WTC11 (cell line): ENCODE measurements around the gene ZNF568. TPM values are rescaled to one million over a fixed set of nuclear protein-coding genes. Genes with fewer than 3 reads are reported as not detected.
A peak's percentile ranks its signal among the peaks of the same experiment; 100 is the strongest.

Source experiments
- ATAC-seq: fragments of 200-7000 bp; cut with Tn5 transposase; 2 replicates; pipeline ENCODE4 v1.10.0; 2021; ENCODE audit warnings: mild to moderate bottlenecking, moderate library complexity
- CTCF ChIA-PET: fragments of 300-600 bp; sonication (Branson Sonifier 250); formaldehyde crosslinking; loops from one replicate; lab custom pipeline; 2021; ENCODE audit warnings: antibody characterized with exemption; lab: Charles Lee
- POLR2A ChIA-PET: fragments of 350-600 bp; sonication (Branson Sonifier 250); formaldehyde crosslinking; loops from one replicate; lab custom pipeline; 2021; ENCODE audit warnings: antibody characterized with exemption; lab: Charles Lee
- DNase-seq: peaks from one replicate; pipeline ENCODE4 v3.0.0; 2021; ENCODE audit warnings: low spot score
- H3K27ac Mint-ChIP-seq: 2 replicates; pipeline ENCODE4 v1.8.0; 2021; ENCODE audit warnings: mixed read lengths
- H3K27me3 Mint-ChIP-seq: 2 replicates; pipeline ENCODE4 v1.8.0; 2021; ENCODE audit warnings: low read depth, mild to moderate bottlenecking, moderate library complexity, mixed read lengths
- H3K36me3 Mint-ChIP-seq: 2 replicates; pipeline ENCODE4 v1.8.0; 2021; ENCODE audit warnings: mixed read lengths
- H3K4me1 Mint-ChIP-seq: 2 replicates; pipeline ENCODE4 v1.8.0; 2022; ENCODE audit warnings: mixed read lengths
- H3K4me3 Mint-ChIP-seq: 2 replicates; pipeline ENCODE4 v1.8.0; 2021; ENCODE audit warnings: mild to moderate bottlenecking, moderate library complexity, mixed read lengths
- H3K9me3 Mint-ChIP-seq: 2 replicates; pipeline ENCODE4 v1.8.0; 2021; ENCODE audit warnings: mixed read lengths
- ATF6 ChIP-seq: sonication (generic); formaldehyde crosslinking; IDR thresholded peaks from 2 replicates; pipeline ENCODE4 v1.8.1; 2023; ENCODE audit warnings: mild to moderate bottlenecking, missing genetic modification reagents
- CDX4 ChIP-seq: fragments of 250-450 bp; sonication (Bioruptor Pico); IDR thresholded peaks from 2 replicates; pipeline ENCODE4 v1.9.0; 2021; ENCODE audit warnings: moderate library complexity, mild to moderate bottlenecking, inconsistent platforms, borderline replicate concordance
- CREB1 ChIP-seq: sonication (generic); formaldehyde crosslinking; IDR thresholded peaks from 2 replicates; pipeline ENCODE4 v1.8.0; 2023; ENCODE audit warnings: mild to moderate bottlenecking, missing genetic modification reagents
- CREM ChIP-seq: sonication (generic); formaldehyde crosslinking; IDR thresholded peaks from 2 replicates; pipeline ENCODE4 v1.8.1; 2022; ENCODE audit warnings: mild to moderate bottlenecking, missing genetic modification reagents, moderate library complexity
- E2F1 ChIP-seq: sonication (generic); formaldehyde crosslinking; IDR thresholded peaks from 2 replicates; pipeline ENCODE4 v1.8.0; 2022; ENCODE audit warnings: mild to moderate bottlenecking, missing genetic modification reagents
- ETV6 ChIP-seq: sonication (generic); formaldehyde crosslinking; IDR thresholded peaks from 2 replicates; pipeline ENCODE4 v1.8.1; 2022; ENCODE audit warnings: mild to moderate bottlenecking, missing genetic modification reagents
- FOXP4 ChIP-seq: sonication (generic); formaldehyde crosslinking; IDR thresholded peaks from 2 replicates; pipeline ENCODE4 v1.8.0; 2022; ENCODE audit warnings: mild to moderate bottlenecking, missing genetic modification reagents
- JAZF1 ChIP-seq: fragments of 250-450 bp; sonication (Bioruptor Pico); IDR thresholded peaks from 2 replicates; pipeline ENCODE4 v1.9.0; 2021; ENCODE audit warnings: moderate library complexity, mild to moderate bottlenecking, inconsistent platforms
- NR1H2 ChIP-seq: sonication (generic); formaldehyde crosslinking; IDR thresholded peaks from 2 replicates; pipeline ENCODE4 v1.9.0; 2021; ENCODE audit warnings: mild to moderate bottlenecking, moderate library complexity, missing genetic modification reagents
- PREB ChIP-seq: sonication (generic); formaldehyde crosslinking; IDR thresholded peaks from 2 replicates; pipeline ENCODE4 v1.8.1; 2022; ENCODE audit warnings: mild to moderate bottlenecking, missing genetic modification reagents, moderate library complexity, borderline replicate concordance
- RELA ChIP-seq: sonication (generic); formaldehyde crosslinking; IDR thresholded peaks from 2 replicates; pipeline ENCODE4 v1.8.1; 2022; ENCODE audit warnings: missing genetic modification reagents, mild to moderate bottlenecking, borderline replicate concordance
- SOX15 ChIP-seq: fragments of 250-450 bp; sonication (Bioruptor Pico); IDR thresholded peaks from 2 replicates; pipeline ENCODE4 v1.9.0; 2021; ENCODE audit warnings: mild to moderate bottlenecking
- ZNF121 ChIP-seq: sonication (generic); formaldehyde crosslinking; IDR thresholded peaks from 2 replicates; pipeline ENCODE4 v1.8.0; 2023; ENCODE audit warnings: missing genetic modification reagents
- ZNF219 ChIP-seq: sonication (generic); formaldehyde crosslinking; IDR thresholded peaks from 2 replicates; pipeline ENCODE4 v1.8.0; 2023; ENCODE audit warnings: missing genetic modification reagents, mild to moderate bottlenecking, borderline replicate concordance
- ZNF263 ChIP-seq: sonication (generic); formaldehyde crosslinking; IDR thresholded peaks from 2 replicates; pipeline ENCODE4 v1.8.1; 2022; ENCODE audit warnings: low read depth, mild to moderate bottlenecking, moderate library complexity, missing genetic modification reagents
- ZNF512 ChIP-seq: sonication (generic); formaldehyde crosslinking; IDR thresholded peaks from 2 replicates; pipeline ENCODE4 v1.8.1; 2022; ENCODE audit warnings: missing genetic modification reagents, borderline replicate concordance
- ZNF532 ChIP-seq: fragments of 250-450 bp; sonication (Bioruptor Pico); IDR thresholded peaks from 2 replicates; pipeline ENCODE4 v1.9.0; 2021; ENCODE audit warnings: mild to moderate bottlenecking, borderline replicate concordance
- ZNF671 ChIP-seq: fragments of 250-450 bp; sonication (Bioruptor Pico); IDR thresholded peaks from 2 replicates; pipeline ENCODE4 v1.8.0; 2021; ENCODE audit warnings: mild to moderate bottlenecking
- total RNA-seq: library from RNA; stranded (reverse); gene quantifications from 3 replicates; pipeline ENCODE4 v1.2.3, GENCODE V29; 2021
- TF ChIP-seq, protein P1 (sequence below): fragments of 250-450 bp; sonication (Bioruptor Pico); IDR thresholded peaks from 2 replicates; pipeline ENCODE4 v1.9.0; 2021; ENCODE audit warnings: mild to moderate bottlenecking
- TF ChIP-seq, protein P2 (sequence below): sonication (generic); formaldehyde crosslinking; IDR thresholded peaks from 2 replicates; pipeline ENCODE4 v1.8.0; 2022; ENCODE audit warnings: missing genetic modification reagents

The ZNF568 gene
- total RNA-seq, 1 experiment from 2014 or later, result 10.5 TPM

GRCh38 chr19:36918090-36918489 is 2.0 kb downstream of the ZNF568 start:
- DNase-seq (no peak), ATAC-seq (no peak)
- peaks cover 18% of the 10 kb centered on the region for H3K4me1 Mint-ChIP-seq
- no peak overlapping the region for H3K27ac Mint-ChIP-seq
- H3K4me3 Mint-ChIP-seq, result peak overlapping the region; percentile 5; the same call in 1 of the 2 replicates
- CTCF ChIA-PET, result no interaction called here
- POLR2A ChIA-PET, result no interaction called here
- H3K9me3 Mint-ChIP-seq, result peaks cover 8% of the 10 kb centered on the region
- H3K27me3 Mint-ChIP-seq, result no peaks in the 10 kb centered on the region
- TF ChIP-seq CREB1 (CRISPR knock-in tag), result no peak
- TF ChIP-seq E2F1 (CRISPR knock-in tag), result no peak
- no peak for TF ChIP-seq ZNF671 (CRISPR knock-in tag)
- no peak for TF ChIP-seq ZNF263 (CRISPR knock-in tag)
- TF ChIP-seq PREB (CRISPR knock-in tag), result no peak
- no peak for TF ChIP-seq SOX15
- TF ChIP-seq FOXP4 (CRISPR knock-in tag), result no peak
- no peak for TF ChIP-seq RELA (CRISPR knock-in tag)
- TF ChIP-seq ETV6, result no peak
- no peak for TF ChIP-seq JAZF1 (CRISPR knock-in tag)
- no peak for TF ChIP-seq ZNF532 (CRISPR knock-in tag)
- TF ChIP-seq, protein P1, sequence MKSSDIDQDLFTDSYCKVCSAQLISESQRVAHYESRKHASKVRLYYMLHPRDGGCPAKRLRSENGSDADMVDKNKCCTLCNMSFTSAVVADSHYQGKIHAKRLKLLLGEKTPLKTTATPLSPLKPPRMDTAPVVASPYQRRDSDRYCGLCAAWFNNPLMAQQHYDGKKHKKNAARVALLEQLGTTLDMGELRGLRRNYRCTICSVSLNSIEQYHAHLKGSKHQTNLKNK (CRISPR knock-in tag), result no peak
- TF ChIP-seq CREM (CRISPR knock-in tag), result no peak
- no peak for TF ChIP-seq ATF6
- TF ChIP-seq NR1H2 (CRISPR knock-in tag), result no peak
- no peak for TF ChIP-seq ZNF121 (CRISPR knock-in tag)
- TF ChIP-seq ZNF219 (CRISPR knock-in tag), result no peak
- TF ChIP-seq, protein P2, sequence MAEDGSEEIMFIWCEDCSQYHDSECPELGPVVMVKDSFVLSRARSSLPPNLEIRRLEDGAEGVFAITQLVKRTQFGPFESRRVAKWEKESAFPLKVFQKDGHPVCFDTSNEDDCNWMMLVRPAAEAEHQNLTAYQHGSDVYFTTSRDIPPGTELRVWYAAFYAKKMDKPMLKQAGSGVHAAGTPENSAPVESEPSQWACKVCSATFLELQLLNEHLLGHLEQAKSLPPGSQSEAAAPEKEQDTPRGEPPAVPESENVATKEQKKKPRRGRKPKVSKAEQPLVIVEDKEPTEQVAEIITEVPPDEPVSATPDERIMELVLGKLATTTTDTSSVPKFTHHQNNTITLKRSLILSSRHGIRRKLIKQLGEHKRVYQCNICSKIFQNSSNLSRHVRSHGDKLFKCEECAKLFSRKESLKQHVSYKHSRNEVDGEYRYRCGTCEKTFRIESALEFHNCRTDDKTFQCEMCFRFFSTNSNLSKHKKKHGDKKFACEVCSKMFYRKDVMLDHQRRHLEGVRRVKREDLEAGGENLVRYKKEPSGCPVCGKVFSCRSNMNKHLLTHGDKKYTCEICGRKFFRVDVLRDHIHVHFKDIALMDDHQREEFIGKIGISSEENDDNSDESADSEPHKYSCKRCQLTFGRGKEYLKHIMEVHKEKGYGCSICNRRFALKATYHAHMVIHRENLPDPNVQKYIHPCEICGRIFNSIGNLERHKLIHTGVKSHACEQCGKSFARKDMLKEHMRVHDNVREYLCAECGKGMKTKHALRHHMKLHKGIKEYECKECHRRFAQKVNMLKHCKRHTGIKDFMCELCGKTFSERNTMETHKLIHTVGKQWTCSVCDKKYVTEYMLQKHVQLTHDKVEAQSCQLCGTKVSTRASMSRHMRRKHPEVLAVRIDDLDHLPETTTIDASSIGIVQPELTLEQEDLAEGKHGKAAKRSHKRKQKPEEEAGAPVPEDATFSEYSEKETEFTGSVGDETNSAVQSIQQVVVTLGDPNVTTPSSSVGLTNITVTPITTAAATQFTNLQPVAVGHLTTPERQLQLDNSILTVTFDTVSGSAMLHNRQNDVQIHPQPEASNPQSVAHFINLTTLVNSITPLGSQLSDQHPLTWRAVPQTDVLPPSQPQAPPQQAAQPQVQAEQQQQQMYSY (CRISPR knock-in tag), result no peak
- no peak for TF ChIP-seq ZNF512 (CRISPR knock-in tag)
- TF ChIP-seq CDX4, result no peak
- H3K36me3 Mint-ChIP-seq, result peaks cover 26% of the 10 kb centered on the region
